Loucy (cell line): ENCODE data around the gene ALOX15.

Source experiments
- EZH2phosphoT487 ChIP-seq: fragments of 200-600 bp; IDR thresholded peaks from 2 replicates; pipeline ENCODE4 v1.6.1; 2018; ENCODE audit warnings: antibody characterized with exemption, mild to moderate bottlenecking, moderate library complexity, borderline replicate concordance
- TF ChIP-seq, protein P1 (sequence below): fragments of 200-600 bp; sonication (generic); conservative IDR thresholded peaks from 2 replicates; pipeline ENCODE4 v1.5.1; 2014; ENCODE audit warnings: mild to moderate bottlenecking, antibody characterized with exemption, low read length

GRCh38 chr17:4664230-4664629 is 22.8 kb upstream of the ALOX15 start:
- TF ChIP-seq EZH2phosphoT487, result no peak
- TF ChIP-seq, protein P1, sequence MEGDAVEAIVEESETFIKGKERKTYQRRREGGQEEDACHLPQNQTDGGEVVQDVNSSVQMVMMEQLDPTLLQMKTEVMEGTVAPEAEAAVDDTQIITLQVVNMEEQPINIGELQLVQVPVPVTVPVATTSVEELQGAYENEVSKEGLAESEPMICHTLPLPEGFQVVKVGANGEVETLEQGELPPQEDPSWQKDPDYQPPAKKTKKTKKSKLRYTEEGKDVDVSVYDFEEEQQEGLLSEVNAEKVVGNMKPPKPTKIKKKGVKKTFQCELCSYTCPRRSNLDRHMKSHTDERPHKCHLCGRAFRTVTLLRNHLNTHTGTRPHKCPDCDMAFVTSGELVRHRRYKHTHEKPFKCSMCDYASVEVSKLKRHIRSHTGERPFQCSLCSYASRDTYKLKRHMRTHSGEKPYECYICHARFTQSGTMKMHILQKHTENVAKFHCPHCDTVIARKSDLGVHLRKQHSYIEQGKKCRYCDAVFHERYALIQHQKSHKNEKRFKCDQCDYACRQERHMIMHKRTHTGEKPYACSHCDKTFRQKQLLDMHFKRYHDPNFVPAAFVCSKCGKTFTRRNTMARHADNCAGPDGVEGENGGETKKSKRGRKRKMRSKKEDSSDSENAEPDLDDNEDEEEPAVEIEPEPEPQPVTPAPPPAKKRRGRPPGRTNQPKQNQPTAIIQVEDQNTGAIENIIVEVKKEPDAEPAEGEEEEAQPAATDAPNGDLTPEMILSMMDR, result no peak
